Motor neuron (in vitro differentiated cells): ENCODE measurements around the gene SCNN1B. TPM values are rescaled to one million over a fixed set of nuclear protein-coding genes. Genes with fewer than 3 reads are reported as not detected.
"Not testable (repeated sequence)": the region's sequence is repeated elsewhere in the genome, so short reads cannot be mapped to it uniquely, and the experiment has no call there.

Experiments
- ATAC-seq, 8 experiments: fragments of 200-7000 bp; cut with Tn5 transposase; replicated peaks in 6 of 8; 2 replicates each; pipeline ENCODE4 v1.8.0; 2021; ENCODE audit warnings: mild to moderate bottlenecking in 8 of 8, moderate library complexity in 8 of 8
- H3K27ac ChIP-seq, 2 donors: fragments of 250-450 bp; sonication (Bioruptor Pico); 2 replicates each; pipeline ENCODE4 v1.9.0; 2021; ENCODE audit warnings: antibody characterized with exemption in 2 of 2, mild to moderate bottlenecking in 2 of 2, moderate library complexity in 1 of 2
- H3K4me1 ChIP-seq, 2 donors: fragments of 250-450 bp; sonication (Bioruptor Pico); replicated peaks in 1 of 2; 2 replicates each; pipeline ENCODE4 v1.6.1; 2021; ENCODE audit warnings: antibody characterized with exemption in 2 of 2, mild to moderate bottlenecking in 2 of 2, moderate library complexity in 1 of 2
- H3K4me3 ChIP-seq, 5 donors: fragments of 250-450 bp; sonication (Bioruptor Pico); 2 replicates each; pipeline ENCODE4 v1.9.0; 2021; ENCODE audit warnings: antibody characterized with exemption in 5 of 5, mild to moderate bottlenecking in 5 of 5, moderate library complexity in 4 of 5
- WGBS, 10 experiments: fragments of 450-650 bp; shearing (Covaris generic); methylation state at CpG; one replicate each; pipeline ENCODE4 v1.0.0; 2022; 5-methylcytosine and 5-hydroxymethylcytosine counted together
- in situ Hi-C, 9 experiments: fragments of 400-800 bp; cut with MboI; loops; one replicate each; pipeline ENCODE4 v1.15.0; 2021; ENCODE audit warnings: low sequenced_read_pairs in 9 of 9, low pct_unique_long_range_greater_than_20kb in 2 of 9; ENCODE audit not compliant: unreplicated experiment in 9 of 9
- total RNA-seq, 8 experiments: library from RNA; unstranded; fragments of 300-600 nt; gene quantifications; 2 replicates each; pipeline versions ENCODE4 v1.2.3 to v1.2.4, GENCODE V29; 2022

Gene SCNN1B
- total RNA-seq, 8 experiments from 2014 or later: 0.25 to 0.85 (median 0.59) TPM; not detected in 4

GRCh38 chr16:23387666-23388065 is 85.6 kb downstream of the SCNN1B start:
- Histone ChIP-seq H3K4me3 (no peak overlapping the region), H3K27ac (no peak overlapping the region), H3K4me1 (no peaks in the 10 kb centered on the region)
- ATAC-seq: no peak
- in situ Hi-C loops: loop anchor here in 1 of 9 experiments (25.0 kb wide), 1 partner anchor 100 kb away; no protein-coding TSS in a partner anchor
- 40 to 100% (median 82%) methylated on average over 1 to 5 of the region's 8 CpGs; no CpG with 5 or more reads in 1 of the 10 experiments for WGBS, 10 experiments

- no peaks in the 10 kb centered on the region for H3K4me1 ChIP-seq
- 40 to 100% (median 85%) methylated on average over 1 to 6 of the region's 15 CpGs; no CpG with 5 or more reads in 4 of the 10 experiments for WGBS, 10 experiments
- no peak for ATAC-seq
- in situ Hi-C loops: loop anchor here in 1 of 9 experiments (25.0 kb wide), 1 partner anchor 99 kb away; no protein-coding TSS in a partner anchor
- H3K27ac ChIP-seq: no peak overlapping the region
- H3K4me3 ChIP-seq: no peak overlapping the region
Measured at GRCh38 chr16:23388786-23389185, 86.7 kb downstream of the SCNN1B start.

- no peak overlapping the region for H3K27ac ChIP-seq
- ATAC-seq: no peak
- in situ Hi-C loops: loop anchor here in 1 of 9 experiments (25.0 kb wide), 1 partner anchor 98 kb away; no protein-coding TSS in a partner anchor
- 100% methylated on average over 1 to 2 of the region's 5 CpGs; no CpG with 5 or more reads in 7 of the 10 experiments for WGBS, 10 experiments
- H3K4me1 ChIP-seq: no peaks in the 10 kb centered on the region
- H3K4me3 ChIP-seq: no peak overlapping the region
Measured at GRCh38 chr16:23389201-23389600, 87.1 kb downstream of the SCNN1B start.

- not testable (repeated sequence) for H3K27ac ChIP-seq, H3K4me3 ChIP-seq, H3K4me1 ChIP-seq
- peak in 2 of 8 experiments; percentile 71 to 76 for ATAC-seq
- in situ Hi-C loops: loop anchor here in 1 of 9 experiments (25.0 kb wide), 1 partner anchor 97 kb away; no protein-coding TSS in a partner anchor
- WGBS, 10 experiments: 88 to 100% (median 96%) methylated on average over 1 to 7 of the region's 8 CpGs; no CpG with 5 or more reads in 3 of the 10 experiments
Measured at GRCh38 chr16:23389936-23390335, 87.8 kb downstream of the SCNN1B start.

GRCh38 chr16:23391381-23392222 is 89.5 kb downstream of the SCNN1B start:
- no peaks in the 10 kb centered on the region for H3K4me1 ChIP-seq
- WGBS, 10 experiments: 80 to 100% (median 98%) methylated on average over 1 to 11 of the region's 17 CpGs; no CpG with 5 or more reads in 2 of the 10 experiments
- no peak for ATAC-seq
- H3K27ac ChIP-seq: no peak overlapping the region
- in situ Hi-C loops: loop anchor here in 1 of 9 experiments (25.0 kb wide), 1 partner anchor 96 kb away; no protein-coding TSS in a partner anchor
- H3K4me3 ChIP-seq: no peak overlapping the region

GRCh38 chr16:23392223-23392600 is 90.1 kb downstream of the SCNN1B start:
- ATAC-seq: no peak
- in situ Hi-C loops: loop anchor here in 1 of 9 experiments (25.0 kb wide), 1 partner anchor 95 kb away; no protein-coding TSS in a partner anchor
- whole genome bisulfite sequencing, 10 experiments: 83 to 100% (median 100%) methylated on average over 1 to 4 of the region's 6 CpGs; no CpG with 5 or more reads in 7 of the 10 experiments
- Histone ChIP-seq H3K4me1 (no peaks in the 10 kb centered on the region), H3K27ac (no peak overlapping the region), H3K4me3 (no peak overlapping the region)

- Histone ChIP-seq H3K4me1 (peaks cover 0 to 2% of the 10 kb centered on the region in 2 donors), H3K4me3 (no peak overlapping the region), H3K27ac (no peak overlapping the region)
- 50 to 95% (median 80%) methylated on average over 1 to 4 of the region's 4 CpGs; no CpG with 5 or more reads in 1 of the 10 experiments for WGBS, 10 experiments
- no peak for ATAC-seq
- in situ Hi-C loops: loop anchor here in 1 of 9 experiments (25.0 kb wide), 1 partner anchor 93 kb away; no protein-coding TSS in a partner anchor
Measured at GRCh38 chr16:23394141-23394831, 92.2 kb downstream of the SCNN1B start.

- no peak for ATAC-seq
- 50 to 100% (median 100%) methylated on average over 1 to 5 of the region's 6 CpGs; no CpG with 5 or more reads in 5 of the 10 experiments for WGBS, 10 experiments
- Histone ChIP-seq H3K4me3 (no peak overlapping the region), H3K27ac (no peak overlapping the region), H3K4me1 (peaks cover 0 to 6% of the 10 kb centered on the region in 2 donors)
- in situ Hi-C loops: loop anchor here in 1 of 9 experiments (25.0 kb wide), 1 partner anchor 92 kb away; no protein-coding TSS in a partner anchor
Measured at GRCh38 chr16:23395732-23396131, 93.6 kb downstream of the SCNN1B start.

- ATAC-seq: no peak
- 75 to 100% (median 100%) methylated on average over 1 to 2 of the region's 2 CpGs; no CpG with 5 or more reads in 6 of the 10 experiments for WGBS, 10 experiments
- in situ Hi-C loops: loop anchor here in 1 of 9 experiments (25.0 kb wide), 1 partner anchor 90 kb away; no protein-coding TSS in a partner anchor
- H3K4me3 ChIP-seq: no peak overlapping the region
- no peak overlapping the region for H3K27ac ChIP-seq
- peaks cover 0 to 6% of the 10 kb centered on the region in 2 donors for H3K4me1 ChIP-seq
Measured at GRCh38 chr16:23397464-23397863, 95.4 kb downstream of the SCNN1B start.

- H3K27ac ChIP-seq: no peak overlapping the region
- ATAC-seq: peak in 5 of 8 experiments; percentile 21 to 71 (median 52)
- no peak overlapping the region for H3K4me3 ChIP-seq
- 15 to 93% (median 49%) methylated on average over 2 to 6 of the region's 17 CpGs; no CpG with 5 or more reads in 1 of the 10 experiments for WGBS, 10 experiments
- in situ Hi-C loops: loop anchor here in 1 of 9 experiments (25.0 kb wide), 1 partner anchor 88 kb away; no protein-coding TSS in a partner anchor
- peaks cover 0 to 6% of the 10 kb centered on the region in 2 donors for H3K4me1 ChIP-seq
Measured at GRCh38 chr16:23398987-23399805, 97.1 kb downstream of the SCNN1B start.

GRCh38 chr16:23400447-23400846 is 98.3 kb downstream of the SCNN1B start:
- not testable (repeated sequence) for H3K4me1 ChIP-seq
- WGBS, 10 experiments: 80 to 100% (median 95%) methylated on average over 1 to 5 of the region's 7 CpGs; no CpG with 5 or more reads in 3 of the 10 experiments

More at GRCh38 chr16:23400447-23400846, 98.3 kb downstream of the SCNN1B start:
- not testable (repeated sequence) for H3K27ac ChIP-seq, ATAC-seq, H3K4me3 ChIP-seq
- in situ Hi-C loops: loop anchor here in 1 of 9 experiments (25.0 kb wide), 1 partner anchor 213 kb away; the partner anchor contains the start of gene SCNN1G
